C4-2B (cell line): ENCODE measurements around the gene GPR17.
A peak's percentile ranks its signal among the peaks of the same experiment; 100 is the strongest.

Experiments used
- H3K27ac ChIP-seq: fragments of 450-650 bp; 2 replicates; pipeline ENCODE4 v1.5.1; 2017
- CTCF ChIP-seq: fragments of 450-650 bp; conservative IDR thresholded peaks from 2 replicates; pipeline ENCODE4 v1.5.1; 2017; ENCODE audit warnings: mild to moderate bottlenecking
- ZFX ChIP-seq: fragments of 450-650 bp; IDR thresholded peaks from 2 replicates; pipeline ENCODE4 v1.6.1; 2017

GPR17 gene

GRCh38 chr2:127646487-127647241 lies 711 bp downstream of the GPR17 start:
- TF ChIP-seq ZFX (no peak), CTCF (no peak)
- no peak overlapping the region for H3K27ac ChIP-seq

- no peak for TF ChIP-seq ZFX
- no peak for TF ChIP-seq CTCF
- H3K27ac ChIP-seq: no peak overlapping the region
Observed at GRCh38 chr2:127647242-127648190, 1.6 kb downstream of the GPR17 start.

- no peak overlapping the region for H3K27ac ChIP-seq
- TF ChIP-seq CTCF (no peak), ZFX (no peak)
Observed at GRCh38 chr2:127648321-127648720, 2.4 kb downstream of the GPR17 start.

- H3K27ac ChIP-seq: no peak overlapping the region
- TF ChIP-seq CTCF: no peak
- TF ChIP-seq ZFX: no peak
Observed at GRCh38 chr2:127649100-127649611, 3.2 kb downstream of the GPR17 start.

- TF ChIP-seq CTCF (peak; percentile 85), ZFX (no peak)
- H3K27ac ChIP-seq: no peak overlapping the region
Observed at GRCh38 chr2:127649684-127650040, 3.7 kb downstream of the GPR17 start.

- TF ChIP-seq CTCF (no peak; the same call in 1 of the 2 replicates), ZFX (no peak)
Observed at GRCh38 chr2:127650041-127650784, 4.3 kb downstream of the GPR17 start.

More at GRCh38 chr2:127650041-127650784, 4.3 kb downstream of the GPR17 start:
- no peak overlapping the region for H3K27ac ChIP-seq
